Osteoblast (primary cell): ENCODE measurements around the gene POU2F3. TPM values are rescaled to one million over a fixed set of nuclear protein-coding genes. Genes with fewer than 3 reads are reported as not detected.

Experiments
- DNase-seq: peaks from one replicate; pipeline ENCODE4 v3.0.0; 2011; ENCODE audit warnings: low spot score, mixed read lengths; ENCODE audit not compliant: insufficient read length; ENCODE audit errors: missing footprints
- H2AFZ ChIP-seq: 2 replicates; pipeline ENCODE4 v1.6.0; 2011; ENCODE audit warnings: mild to moderate bottlenecking, low read length
- H3K27ac ChIP-seq: 2 replicates; pipeline ENCODE4 v1.5.1; 2011; ENCODE audit warnings: mild to moderate bottlenecking, low read depth, low read length, moderate library complexity
- H3K27me3 ChIP-seq: 2 replicates; pipeline ENCODE4 v1.6.0; 2012; ENCODE audit warnings: mild to moderate bottlenecking, control low read depth, inconsistent platforms, low read length, moderate library complexity; ENCODE audit not compliant: insufficient read depth
- H3K36me3 ChIP-seq: 2 replicates; pipeline ENCODE4 v1.5.1; 2011; ENCODE audit warnings: mild to moderate bottlenecking, low read length, control low read depth, moderate library complexity; ENCODE audit not compliant: insufficient read depth
- H3K4me1 ChIP-seq: 2 replicates; pipeline ENCODE4 v1.5.1; 2011; ENCODE audit warnings: mild to moderate bottlenecking, low read length, control low read depth, moderate library complexity; ENCODE audit not compliant: insufficient read depth
- H3K4me2 ChIP-seq: 2 replicates; pipeline ENCODE4 v1.6.0; 2011; ENCODE audit warnings: mild to moderate bottlenecking, low read length; ENCODE audit not compliant: insufficient read depth
- H3K4me3 ChIP-seq: fragments of 200-600 bp; sonication (generic); 3 replicates; pipeline ENCODE4 v1.5.1; 2012; ENCODE audit warnings: mild to moderate bottlenecking, low read length, inconsistent platforms; ENCODE audit not compliant: insufficient read depth
- H3K79me2 ChIP-seq: 2 replicates; pipeline ENCODE4 v1.6.0; 2012; ENCODE audit warnings: mild to moderate bottlenecking, low read length, control low read depth, inconsistent platforms; ENCODE audit not compliant: insufficient read depth
- H3K9me3 ChIP-seq: 2 replicates; pipeline ENCODE4 v1.5.1; 2011; ENCODE audit warnings: low read depth, low read length, control low read depth
- H4K20me1 ChIP-seq: 2 replicates; pipeline ENCODE4 v1.6.0; 2012; ENCODE audit warnings: mild to moderate bottlenecking, low read length, control low read depth; ENCODE audit not compliant: insufficient read depth
- CTCF ChIP-seq: IDR thresholded peaks from 2 replicates; pipeline ENCODE4 v1.5.1; 2011; ENCODE audit warnings: mild to moderate bottlenecking, low read depth, low read length, moderate library complexity; ENCODE audit errors: extremely low read depth
- total RNA-seq: library from RNA; depleted of rRNA; stranded (reverse); fragments of >200 nt; gene quantifications from 2 replicates; pipeline ENCODE4 v1.2.3, GENCODE V29; 2012

POU2F3 gene
- total RNA-seq, 1 donor = under 0.01 TPM

- H3K4me3 ChIP-seq = no peak overlapping the region
- DNase-seq = no peak
- H3K27ac ChIP-seq = peak overlapping the region; percentile 81
Measured at GRCh38 chr11:120333801-120334200, 93.9 kb downstream of the POU2F3 start.

GRCh38 chr11:120334332-120334731 is 94.4 kb downstream of the POU2F3 start:
- TF ChIP-seq CTCF = no peak
- Histone ChIP-seq H3K4me2 (no peak overlapping the region), H3K36me3 (peaks cover 12% of the 10 kb centered on the region), H3K27me3 (no peaks in the 10 kb centered on the region), H3K9me3 (no peaks in the 10 kb centered on the region), H4K20me1 (peaks cover 22% of the 10 kb centered on the region), H3K79me2 (peaks cover 28% of the 10 kb centered on the region), H3K4me3 (no peak overlapping the region), H3K27ac (peak overlapping the region; percentile 81), H3K4me1 (peaks cover 57% of the 10 kb centered on the region), H2AFZ (no peak overlapping the region)
- no peak for DNase-seq

More at GRCh38 chr11:120333801-120334200, 93.9 kb downstream of the POU2F3 start:
- no peak overlapping the region for H3K4me2 ChIP-seq
- H3K36me3 ChIP-seq = peaks cover 12% of the 10 kb centered on the region
- TF ChIP-seq CTCF = no peak
- H3K9me3 ChIP-seq = no peaks in the 10 kb centered on the region
- H3K4me1 ChIP-seq = peaks cover 52% of the 10 kb centered on the region
- peaks cover 25% of the 10 kb centered on the region for H3K79me2 ChIP-seq
- H2AFZ ChIP-seq = no peak overlapping the region
- no peaks in the 10 kb centered on the region for H3K27me3 ChIP-seq
- H4K20me1 ChIP-seq = peaks cover 18% of the 10 kb centered on the region

- Histone ChIP-seq H3K4me1 (peaks cover 64% of the 10 kb centered on the region), H3K27ac (peak overlapping the region; percentile 98), H4K20me1 (peaks cover 29% of the 10 kb centered on the region), H3K79me2 (peaks cover 34% of the 10 kb centered on the region), H3K36me3 (peaks cover 10% of the 10 kb centered on the region), H3K4me3 (peak overlapping the region; percentile 97), H2AFZ (peak overlapping the region; percentile 78), H3K4me2 (peak overlapping the region; percentile 96), H3K9me3 (no peaks in the 10 kb centered on the region), H3K27me3 (no peaks in the 10 kb centered on the region)
- peak; percentile 89 for DNase-seq
- TF ChIP-seq CTCF = peak; percentile 66
Measured at GRCh38 chr11:120334894-120335462, 95.0 kb downstream of the POU2F3 start.

GRCh38 chr11:120335556-120335907 is 95.6 kb downstream of the POU2F3 start:
- peaks cover 67% of the 10 kb centered on the region for H3K4me1 ChIP-seq
- peak overlapping the region; percentile 96 for H3K4me2 ChIP-seq
- H3K79me2 ChIP-seq = peaks cover 40% of the 10 kb centered on the region
- DNase-seq = no peak
- H2AFZ ChIP-seq = peak overlapping the region; percentile 78
- H3K27me3 ChIP-seq = no peaks in the 10 kb centered on the region
- peaks cover 4% of the 10 kb centered on the region for H3K36me3 ChIP-seq
- peaks cover 34% of the 10 kb centered on the region for H4K20me1 ChIP-seq
- no peaks in the 10 kb centered on the region for H3K9me3 ChIP-seq
- H3K4me3 ChIP-seq = peak overlapping the region; percentile 97
- H3K27ac ChIP-seq = peak overlapping the region; percentile 98
- TF ChIP-seq CTCF = no peak
